Astrocyte (in vitro differentiated cells and primary cell): Measurements from ENCODE around the gene FBXL13.

Experiments
- CTCF ChIP-seq: IDR thresholded peaks from 2 replicates; pipeline ENCODE4 v1.5.1; 2011; ENCODE audit warnings: low read depth, mild to moderate bottlenecking, inconsistent platforms, low read length, moderate library complexity; ENCODE audit not compliant: insufficient read depth
- EZH2 ChIP-seq: IDR thresholded peaks from 2 replicates; pipeline ENCODE4 v1.6.1; 2012; ENCODE audit warnings: mild to moderate bottlenecking, low read length, inconsistent platforms; ENCODE audit not compliant: insufficient read depth

DNA sequence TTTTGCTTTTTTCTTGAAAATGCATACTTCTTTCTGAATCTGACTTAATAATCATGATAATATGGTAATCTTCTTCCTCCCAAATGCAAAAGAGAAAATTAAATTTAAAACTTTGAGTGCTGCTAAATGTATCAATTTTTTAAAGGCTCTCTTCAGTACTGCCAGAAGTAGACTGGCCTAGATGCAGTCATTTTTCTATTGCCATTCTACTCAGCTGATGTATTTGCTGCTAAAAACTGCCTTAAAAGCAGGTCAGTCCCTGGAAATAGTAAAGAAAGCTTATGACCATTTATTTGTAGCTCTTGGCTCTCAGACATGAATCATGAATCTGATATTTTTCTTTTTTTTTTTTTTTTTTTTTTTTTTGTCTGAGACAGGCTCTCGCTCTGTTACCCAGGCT is 45.8 kb upstream of the FBXL13 start:
- TF ChIP-seq CTCF (no peak), EZH2 (no peak)
